Ishikawa (cell line): ENCODE results near the gene CNTNAP2.

Source experiments
- CEBPB ChIP-seq: IDR thresholded peaks from 2 replicates; pipeline ENCODE4 v1.6.1; 2012
- CREB1 ChIP-seq: IDR thresholded peaks from 2 replicates; pipeline ENCODE4 v1.6.1; 2012; ENCODE audit warnings: low read depth
- EP300 ChIP-seq: IDR thresholded peaks from 2 replicates; pipeline ENCODE4 v1.6.1; 2012; ENCODE audit warnings: borderline replicate concordance
- FOXM1 ChIP-seq: IDR thresholded peaks from 2 replicates; pipeline ENCODE4 v1.6.1; 2012; ENCODE audit warnings: low read depth, borderline replicate concordance
- MAX ChIP-seq: IDR thresholded peaks from 2 replicates; pipeline ENCODE4 v1.6.1; 2012
- NFIC ChIP-seq: IDR thresholded peaks from 2 replicates; pipeline ENCODE4 v1.6.1; 2012
- RAD21 ChIP-seq: IDR thresholded peaks from 2 replicates; pipeline ENCODE4 v1.6.1; 2012; ENCODE audit warnings: low read depth
- REST ChIP-seq: IDR thresholded peaks from 2 replicates; pipeline ENCODE4 v1.6.1; 2012; ENCODE audit warnings: low read depth, mild to moderate bottlenecking
- TAF1 ChIP-seq: IDR thresholded peaks from 2 replicates; pipeline ENCODE4 v1.6.1; 2012; ENCODE audit warnings: low read depth, mild to moderate bottlenecking
- TCF12 ChIP-seq: IDR thresholded peaks from 2 replicates; pipeline ENCODE4 v1.6.1; 2012; ENCODE audit warnings: low read depth
- TEAD4 ChIP-seq: IDR thresholded peaks from 2 replicates; pipeline ENCODE4 v1.6.1; 2012
- USF1 ChIP-seq: IDR thresholded peaks from 2 replicates; pipeline ENCODE4 v1.6.1; 2012
- YY1 ChIP-seq: IDR thresholded peaks from 2 replicates; pipeline ENCODE4 v1.6.1; 2012; ENCODE audit warnings: low read depth

- TF ChIP-seq RAD21 (no peak), EP300 (no peak), FOXM1 (no peak), TAF1 (no peak), USF1 (no peak), TEAD4 (no peak), REST (no peak), MAX (no peak), TCF12 (no peak), YY1 (no peak), CEBPB (no peak), CREB1 (no peak), NFIC (no peak)
Observed at GRCh38 chr7:146214842-146215241, 98.2 kb downstream of the CNTNAP2 start.
